NCI-H146 treated with DMSO at 0.1 percent for 48 hours (cell line): ENCODE data around the gene ZBTB43.
"Not testable (repeated sequence)": the region's sequence is repeated elsewhere in the genome, so short reads cannot be mapped to it uniquely, and the experiment has no call there.

Experiments used
- DNase-seq: peaks from one replicate; lab custom pipeline; 2025; ENCODE audit not compliant: unreplicated experiment; lab: John Stamatoyannopoulos, UW

The ZBTB43 gene

GRCh38 chr9:126822873-126823272 is 18.0 kb downstream of the ZBTB43 start:
- no peak for DNase-seq

DNA sequence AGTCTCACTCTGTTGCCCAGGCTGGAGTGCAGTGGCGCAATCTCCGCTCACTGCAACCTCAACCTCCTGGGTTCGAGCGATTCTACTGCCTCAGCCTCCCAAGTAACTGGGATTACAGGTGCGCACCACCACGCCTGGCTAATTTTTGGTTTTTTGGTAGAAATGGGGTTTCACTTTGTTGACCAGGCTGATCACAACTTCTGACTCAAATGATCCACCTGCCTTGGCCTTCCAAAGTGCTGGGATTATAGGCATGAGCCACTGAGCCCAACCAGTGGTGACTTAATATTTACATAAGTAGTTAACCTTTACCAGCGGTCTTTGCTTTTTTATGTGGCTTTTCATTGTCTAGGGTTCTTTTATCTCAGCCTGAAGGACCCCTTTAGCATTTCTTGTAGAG is 19.2 kb downstream of the ZBTB43 start:
- DNase-seq = not testable (repeated sequence)

DNA sequence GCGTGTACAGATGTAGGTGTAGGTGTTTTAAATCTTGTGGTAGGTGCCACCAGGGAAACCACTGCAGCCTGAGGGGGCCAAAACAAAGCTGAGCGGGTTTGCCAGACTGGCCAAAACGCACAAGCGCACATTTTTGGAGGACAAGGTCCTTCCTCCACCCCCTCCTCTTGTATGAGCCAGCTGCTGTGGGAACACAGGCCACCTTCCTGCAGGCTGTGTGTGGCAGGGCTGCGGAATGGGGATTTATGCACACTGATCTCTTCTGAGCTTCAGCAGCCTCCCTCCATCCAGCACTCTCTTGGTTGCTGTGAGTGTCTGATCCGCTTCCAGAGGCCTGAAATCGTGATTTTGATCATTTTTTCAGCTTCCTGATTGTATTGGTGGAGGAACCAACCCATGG is 22.4 kb downstream of the ZBTB43 start:
- DNase-seq = no peak

GRCh38 chr9:126829035-126829434 is 24.2 kb downstream of the ZBTB43 start:
- DNase-seq = no peak

DNA sequence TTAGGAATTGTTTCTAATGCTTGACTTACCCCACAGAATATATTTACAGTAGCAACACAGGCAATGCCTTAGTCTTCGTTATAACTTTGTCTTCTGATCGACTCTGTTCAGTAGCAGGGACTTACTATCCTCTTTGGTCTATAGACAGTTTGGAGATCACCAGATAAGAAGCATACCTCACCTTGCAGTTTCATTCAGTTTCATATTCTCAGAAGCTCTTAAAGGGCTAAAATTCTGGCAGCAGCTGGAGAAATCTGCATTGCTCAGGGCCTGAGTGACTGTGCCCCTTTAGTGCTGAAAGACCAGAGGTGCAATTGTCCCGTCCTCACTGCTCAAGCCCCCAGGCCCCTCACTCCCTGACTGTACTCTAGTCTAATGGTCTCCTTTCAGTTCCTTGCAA is 26.0 kb downstream of the ZBTB43 start:
- DNase-seq = no peak

DNA sequence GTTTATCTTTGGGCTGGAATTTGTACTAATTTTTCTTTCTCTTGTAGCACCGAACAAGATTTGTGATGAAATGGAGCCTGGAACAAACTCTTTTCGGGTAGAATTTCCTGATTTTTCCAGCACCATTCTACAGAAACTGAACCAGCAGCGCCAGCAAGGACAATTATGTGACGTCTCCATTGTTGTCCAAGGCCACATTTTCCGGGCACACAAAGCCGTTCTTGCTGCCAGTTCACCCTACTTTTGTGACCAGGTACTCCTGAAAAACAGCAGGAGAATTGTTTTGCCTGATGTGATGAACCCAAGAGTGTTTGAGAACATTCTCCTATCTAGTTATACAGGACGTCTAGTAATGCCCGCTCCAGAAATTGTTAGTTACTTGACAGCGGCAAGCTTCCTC is 27.6 kb downstream of the ZBTB43 start:
- no peak for DNase-seq

DNA sequence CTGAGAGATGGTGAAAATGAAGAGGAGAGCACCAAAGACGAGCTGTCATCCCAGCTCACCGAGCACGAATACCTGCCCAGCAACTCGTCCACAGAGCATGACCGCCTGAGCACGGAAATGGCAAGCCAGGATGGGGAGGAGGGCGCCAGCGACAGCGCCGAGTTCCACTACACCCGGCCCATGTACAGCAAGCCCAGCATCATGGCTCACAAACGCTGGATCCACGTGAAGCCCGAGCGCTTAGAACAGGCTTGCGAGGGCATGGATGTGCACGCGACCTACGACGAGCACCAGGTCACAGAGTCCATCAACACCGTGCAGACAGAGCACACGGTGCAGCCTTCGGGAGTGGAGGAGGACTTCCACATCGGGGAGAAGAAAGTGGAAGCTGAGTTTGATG is 28.2 kb downstream of the ZBTB43 start:
- no peak for DNase-seq

DNA sequence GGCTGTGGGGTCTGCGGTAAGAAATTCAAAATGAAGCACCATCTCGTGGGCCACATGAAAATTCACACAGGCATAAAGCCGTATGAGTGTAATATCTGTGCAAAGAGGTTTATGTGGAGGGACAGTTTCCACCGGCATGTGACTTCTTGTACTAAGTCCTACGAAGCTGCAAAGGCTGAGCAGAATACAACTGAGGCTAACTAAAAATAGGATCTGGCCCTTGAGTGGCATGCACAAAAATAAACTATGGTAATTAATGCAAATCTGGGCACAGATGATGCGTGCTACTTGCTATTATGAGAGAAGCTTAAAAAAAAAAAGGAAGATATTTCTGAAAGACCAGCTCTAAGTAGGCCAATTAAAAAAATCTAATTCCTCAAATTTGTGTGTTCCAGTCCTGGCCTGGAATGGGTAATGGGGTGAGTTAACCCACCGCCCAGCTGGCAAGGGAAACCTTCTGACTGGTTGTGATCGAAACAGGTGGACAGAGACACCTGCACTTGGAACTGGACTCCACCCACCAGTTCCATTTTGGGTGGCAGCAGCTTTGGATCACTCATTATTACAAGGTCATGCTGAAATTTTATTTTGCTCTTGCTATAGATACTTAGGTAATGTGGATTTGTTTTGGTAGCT is 29.0 kb downstream of the ZBTB43 start:
- DNase-seq = no peak

- no peak for DNase-seq
Measured at GRCh38 chr9:126834672-126835071, 29.8 kb downstream of the ZBTB43 start.

DNA sequence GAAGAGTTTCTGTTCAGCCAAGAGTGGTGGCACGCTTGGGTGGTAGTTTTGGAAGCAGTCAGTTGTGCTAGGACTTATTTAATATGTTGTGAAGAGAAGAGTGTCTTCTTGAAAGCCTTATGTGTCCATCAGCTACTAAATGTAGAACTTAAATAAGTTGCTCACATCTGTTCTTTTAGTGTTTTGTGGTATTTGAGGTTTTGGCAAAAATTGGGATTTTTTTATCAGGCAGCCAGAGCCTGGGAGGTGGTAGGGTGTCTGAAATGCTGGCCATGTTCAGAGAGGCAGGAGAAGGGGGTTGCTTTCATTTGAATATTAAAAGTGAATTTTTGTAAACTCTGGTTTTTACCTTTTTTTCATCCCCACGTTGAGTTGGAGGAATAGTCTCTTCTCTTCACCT is 31.4 kb downstream of the ZBTB43 start:
- no peak for DNase-seq

- DNase-seq = no peak
Measured at GRCh38 chr9:126838055-126838811, 33.4 kb downstream of the ZBTB43 start.

DNA sequence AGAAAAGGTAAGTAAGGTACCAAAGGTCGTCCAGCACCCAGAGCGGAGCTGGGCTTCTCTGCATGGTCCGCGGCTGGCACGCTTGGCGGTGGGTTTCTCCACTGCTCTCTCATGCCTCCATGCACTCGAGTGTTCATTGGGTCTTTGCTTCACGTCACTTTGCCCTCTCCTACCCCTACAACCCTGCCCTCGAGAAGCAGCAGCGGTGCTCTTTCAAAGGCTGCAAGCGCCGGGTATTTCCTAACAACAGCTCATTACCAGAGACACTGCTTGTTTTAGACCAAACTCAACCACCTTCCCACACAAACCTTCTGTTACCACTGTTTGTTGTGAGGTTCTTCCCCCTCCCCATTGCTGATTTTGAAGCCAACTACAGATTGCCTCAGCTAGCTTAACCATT is 34.1 kb downstream of the ZBTB43 start:
- DNase-seq = no peak

DNA sequence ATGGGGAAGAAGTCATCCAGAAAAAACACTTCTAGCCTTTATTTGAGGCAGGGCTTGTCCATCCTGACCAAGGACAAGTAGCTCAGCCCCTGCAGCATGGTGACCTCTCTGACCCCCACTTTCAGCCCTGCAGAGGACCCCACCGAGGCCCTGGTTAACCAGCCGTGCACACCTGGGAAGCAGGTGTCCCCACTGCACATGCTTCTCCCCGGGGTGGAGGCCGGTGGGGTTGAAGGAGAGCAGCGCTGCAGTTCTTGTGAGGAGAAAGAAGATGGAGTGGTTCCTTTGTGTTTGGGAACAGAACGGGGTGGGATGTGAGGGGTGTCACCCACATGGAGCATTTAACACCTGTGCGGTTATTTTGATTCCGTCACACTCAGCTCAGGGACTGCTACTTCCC is 34.5 kb downstream of the ZBTB43 start:
- DNase-seq = no peak

GRCh38 chr9:126842220-126842842 is 37.5 kb downstream of the ZBTB43 start:
- DNase-seq = no peak

DNA sequence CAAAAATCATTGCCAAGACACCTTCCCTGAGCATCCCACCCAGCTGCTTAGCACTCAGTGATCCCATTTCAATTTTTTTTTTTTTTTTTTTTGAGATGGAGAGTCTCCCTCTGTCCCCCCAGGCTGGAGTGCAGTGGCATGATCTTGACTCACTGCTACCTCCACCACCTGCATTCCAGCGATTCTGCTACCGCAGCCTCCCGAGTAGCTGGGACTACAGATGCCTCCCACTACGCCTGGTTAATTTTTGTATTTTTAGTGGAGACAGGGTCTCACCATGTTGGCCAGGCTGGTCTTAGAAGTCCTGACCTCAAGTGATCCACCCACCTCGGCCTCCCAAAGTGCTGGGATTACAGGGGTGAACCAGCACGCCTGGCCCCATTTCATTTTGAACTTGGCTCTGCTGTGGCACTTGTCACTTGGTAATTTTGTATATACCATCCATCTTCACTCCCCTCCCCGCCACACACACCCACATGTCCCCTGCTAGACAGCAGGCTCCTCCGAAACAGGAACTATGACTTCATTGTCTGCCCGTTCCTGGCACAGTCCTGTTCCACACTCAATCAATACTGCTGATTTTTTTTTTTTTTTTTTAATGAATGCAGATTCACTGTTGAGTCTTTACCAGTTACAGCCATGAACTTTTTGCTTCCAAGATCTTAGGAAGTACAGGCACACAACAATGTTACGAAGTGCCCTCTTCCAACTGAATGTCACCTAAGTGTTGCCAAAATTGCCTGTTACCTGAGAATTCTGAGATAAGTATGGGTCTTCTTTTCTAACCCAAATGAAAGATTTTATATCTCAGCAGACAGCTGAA is 38.3 kb downstream of the ZBTB43 start:
- no peak for DNase-seq

- DNase-seq = no peak
Measured at GRCh38 chr9:126844085-126844484, 39.2 kb downstream of the ZBTB43 start.

GRCh38 chr9:126847051-126847450 is 42.2 kb downstream of the ZBTB43 start:
- DNase-seq = no peak

GRCh38 chr9:126849591-126850225 is 44.9 kb downstream of the ZBTB43 start:
- no peak for DNase-seq

- DNase-seq = no peak
Measured at GRCh38 chr9:126851286-126851880, 46.5 kb downstream of the ZBTB43 start.

DNA sequence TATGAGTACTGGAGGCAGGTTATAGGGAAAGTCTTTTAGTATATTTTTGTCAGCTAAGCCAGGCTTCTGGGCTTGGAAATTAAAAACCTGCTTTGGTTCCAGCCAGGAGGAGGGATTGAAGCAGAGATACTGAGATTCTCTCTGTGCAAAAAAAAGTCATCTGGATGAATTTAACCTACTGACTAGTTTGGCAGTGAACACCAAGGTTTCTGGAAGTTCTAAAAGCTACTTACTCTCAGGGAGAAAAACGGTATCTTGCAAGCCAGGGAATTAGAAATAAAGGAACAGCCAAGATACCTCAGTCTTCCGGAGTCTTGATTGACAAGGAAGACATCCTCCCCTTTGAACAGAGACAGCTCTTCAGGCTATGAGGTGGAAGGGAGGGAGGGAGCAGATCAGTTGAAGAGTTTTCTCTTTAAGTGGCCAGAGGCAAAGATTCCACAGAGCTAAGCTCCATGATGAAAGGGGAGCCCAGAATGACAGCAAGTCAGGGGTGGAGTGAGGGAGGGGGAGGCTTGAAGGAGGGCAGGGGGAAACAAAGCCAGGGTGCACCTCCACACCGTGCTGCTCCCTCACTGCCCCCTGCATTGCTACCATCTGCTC is 47.3 kb downstream of the ZBTB43 start:
- no peak for DNase-seq
